ENCODE measurements around the gene MAGEB10.
"Not testable (repeated sequence)": the region's sequence is repeated elsewhere in the genome, so short reads cannot be mapped to it uniquely, and the experiment has no call there.

Gene MAGEB10

GRCh38 chrX:27807690-27808089 lies at the start of gene MAGEB10:
MAGEB10 (plus strand) TSS chrX:27807990; CDS start chrX:27821307, 13,317 bp downstream.
- DNase-seq = no peak

- no peak for DNase-seq
These were observed 42.1 kb upstream of the MAGEB10 start for GRCh38 chrX:27765718-27766117.

- no peak for DNase-seq
These were observed 40.4 kb upstream of the MAGEB10 start for GRCh38 chrX:27767387-27767786.

GRCh38 chrX:27775984-27776383 lies 31.8 kb upstream of the MAGEB10 start:
- DNase-seq = no peak

- no peak for DNase-seq
These were observed 11.0 kb upstream of the MAGEB10 start for GRCh38 chrX:27796640-27797257.

- no peak for DNase-seq
These were observed 10.2 kb upstream of the MAGEB10 start for GRCh38 chrX:27797575-27797974.

GRCh38 chrX:27808226-27808625 lies 436 bp downstream of the MAGEB10 start:
- no peak for DNase-seq

GRCh38 chrX:27808991-27809859 lies 1.4 kb downstream of the MAGEB10 start:
- not testable (repeated sequence) for DNase-seq

- DNase-seq = no peak
These were observed 7.4 kb downstream of the MAGEB10 start for GRCh38 chrX:27815209-27815608.

GRCh38 chrX:27823812-27824211 lies 16.0 kb downstream of the MAGEB10 start:
- DNase-seq = no peak

GRCh38 chrX:27838185-27838584 lies 30.4 kb downstream of the MAGEB10 start:
- no peak for DNase-seq

GRCh38 chrX:27840881-27841280 lies 33.1 kb downstream of the MAGEB10 start:
- no peak for DNase-seq

GRCh38 chrX:27842859-27843258 lies 35.1 kb downstream of the MAGEB10 start:
- no peak for DNase-seq

GRCh38 chrX:27860337-27860736 lies 52.5 kb downstream of the MAGEB10 start:
- DNase-seq = no peak

GRCh38 chrX:27863809-27864208 lies 56.0 kb downstream of the MAGEB10 start:
- no peak for DNase-seq

All from cortex of kidney (tissue), 1 donor.